Dendritic cell treated with granulocyte-macrophage colony-stimulating factor and Interleukin-4, amounts not matched to agents 40 ng/mL and 50 ng/mL, for 4 days (primary cell): Measurements from ENCODE around the gene AQP12A.
"Not testable (repeated sequence)": the region's sequence is repeated elsewhere in the genome, so short reads cannot be mapped to it uniquely, and the experiment has no call there.

Source experiments
- H3K27ac Mint-ChIP-seq: one replicate; pipeline ENCODE4 v1.8.0; 2022; ENCODE audit warnings: mild to moderate bottlenecking, mixed read lengths
- H3K27me3 Mint-ChIP-seq: one replicate; pipeline ENCODE4 v1.8.0; 2022; ENCODE audit warnings: mild to moderate bottlenecking, mixed read lengths
- H3K36me3 Mint-ChIP-seq: one replicate; pipeline ENCODE4 v1.8.0; 2022; ENCODE audit warnings: low read depth, mixed read lengths
- H3K4me1 Mint-ChIP-seq: one replicate; pipeline ENCODE4 v1.8.0; 2022; ENCODE audit warnings: low read depth, mixed read lengths
- H3K4me3 Mint-ChIP-seq: one replicate; pipeline ENCODE4 v1.8.0; 2022; ENCODE audit warnings: mild to moderate bottlenecking, moderate library complexity, mixed read lengths
- H3K9me3 Mint-ChIP-seq: one replicate; pipeline ENCODE4 v1.8.0; 2022; ENCODE audit warnings: mixed read lengths
- intact Hi-C: fragments of 100-400 bp; cut with micrococcal nuclease; formaldehyde crosslinking; loops from one replicate; pipeline ENCODE4 v1.15.0; 2022

Gene AQP12A

GRCh38 chr2:240672701-240673190 lies 18.9 kb upstream of the AQP12A start:
- Mint-ChIP-seq H3K27ac (no peak overlapping the region), H3K9me3 (no peaks in the 10 kb centered on the region), H3K4me3 (no peak overlapping the region), H3K27me3 (peaks cover 50% of the 10 kb centered on the region), H3K36me3 (no peaks in the 10 kb centered on the region), H3K4me1 (peaks cover 5% of the 10 kb centered on the region)
- intact Hi-C loops = no loop called here

DNA sequence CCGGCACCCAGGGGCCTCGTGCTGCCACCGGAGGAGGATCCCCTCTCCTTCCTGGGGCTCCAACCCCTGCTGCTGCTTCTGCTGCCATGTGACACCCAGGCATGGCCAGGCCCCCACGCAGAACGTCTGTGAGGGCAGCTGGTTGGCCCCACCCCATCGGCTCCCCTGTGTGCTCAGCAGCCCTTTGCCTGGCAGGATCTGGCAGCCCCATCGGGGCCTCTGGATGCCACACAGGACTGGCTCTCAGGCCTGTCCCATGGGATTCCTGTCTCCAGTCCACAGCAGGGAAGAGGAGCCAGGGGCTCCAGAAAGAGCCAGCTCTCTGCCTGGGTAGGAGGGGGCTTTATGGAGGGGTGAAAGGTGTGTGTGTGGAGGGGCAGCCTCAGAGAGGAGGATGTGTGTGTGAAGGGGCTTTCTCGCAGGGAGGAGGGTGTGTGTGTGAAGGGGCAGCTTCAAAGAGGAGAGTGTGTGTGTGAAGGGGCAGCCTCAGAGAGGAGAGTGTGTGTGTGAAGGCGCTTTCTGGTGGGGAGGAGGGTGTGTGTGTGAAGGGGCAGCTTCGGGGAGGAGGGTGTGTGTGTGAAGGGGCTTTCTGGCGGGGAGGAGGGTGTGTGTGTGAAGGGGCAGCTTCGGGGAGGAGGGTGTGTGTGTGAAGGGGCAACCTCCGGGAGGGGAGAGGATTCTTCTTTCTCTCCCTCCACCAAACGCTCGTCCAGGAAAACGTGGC lies 17.0 kb upstream of the AQP12A start:
- H3K9me3 Mint-ChIP-seq, H3K36me3 Mint-ChIP-seq, intact Hi-C loops, H3K4me3 Mint-ChIP-seq, H3K4me1 Mint-ChIP-seq: not testable (repeated sequence)
- Mint-ChIP-seq H3K27me3 (peaks cover 46% of the 10 kb centered on the region), H3K27ac (peak overlapping the region; percentile 10)

DNA sequence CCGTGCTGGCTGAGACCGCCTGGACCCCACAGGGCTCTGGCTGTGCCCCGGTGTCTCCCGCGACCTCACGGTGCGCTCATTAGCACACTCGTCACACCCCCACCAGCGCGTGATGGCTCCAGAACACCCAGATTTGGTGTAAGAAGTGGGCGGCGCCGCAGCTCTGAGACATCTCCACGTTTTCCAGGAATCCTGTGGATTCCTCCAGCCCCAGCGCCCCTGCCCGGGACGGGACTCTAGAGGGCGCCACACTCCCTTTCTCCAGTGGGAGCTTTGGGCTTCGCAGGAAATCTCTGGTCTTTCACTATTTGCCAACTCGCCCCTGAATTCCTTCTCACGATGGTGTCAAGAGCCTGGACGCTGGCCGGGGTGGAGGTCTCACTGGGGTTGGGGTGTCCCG lies 16.3 kb upstream of the AQP12A start:
- peaks cover 40% of the 10 kb centered on the region for H3K27me3 Mint-ChIP-seq
- H3K4me1 Mint-ChIP-seq, H3K27ac Mint-ChIP-seq, H3K36me3 Mint-ChIP-seq, H3K9me3 Mint-ChIP-seq, H3K4me3 Mint-ChIP-seq, intact Hi-C loops: not testable (repeated sequence)

- H3K9me3 Mint-ChIP-seq, H3K36me3 Mint-ChIP-seq, H3K4me1 Mint-ChIP-seq, intact Hi-C loops, H3K4me3 Mint-ChIP-seq, H3K27ac Mint-ChIP-seq: not testable (repeated sequence)
- peaks cover 18% of the 10 kb centered on the region for H3K27me3 Mint-ChIP-seq
Measured at GRCh38 chr2:240678043-240678442, 13.6 kb upstream of the AQP12A start.

DNA sequence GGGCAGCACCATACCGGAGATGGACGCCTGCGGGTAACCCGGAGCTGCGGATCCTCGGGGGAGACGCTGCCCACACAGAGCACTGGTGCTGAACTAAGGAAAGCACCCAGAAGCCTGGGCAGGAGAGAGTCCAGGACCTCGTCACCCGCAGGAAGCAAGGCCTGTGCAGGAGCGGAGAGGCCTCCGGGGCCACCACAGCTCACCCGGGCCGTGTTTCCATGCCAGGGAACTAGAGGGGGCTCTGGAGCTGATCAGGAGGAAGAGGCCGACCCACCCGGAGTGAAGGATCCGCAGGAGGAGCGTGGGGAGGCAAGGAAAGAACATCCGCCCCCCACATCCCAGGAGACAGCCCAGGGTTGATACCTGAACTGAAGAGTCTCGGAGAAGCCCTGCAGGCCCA lies 12.8 kb upstream of the AQP12A start:
- peaks cover 12% of the 10 kb centered on the region for H3K27me3 Mint-ChIP-seq
- intact Hi-C loops, H3K4me3 Mint-ChIP-seq, H3K9me3 Mint-ChIP-seq, H3K4me1 Mint-ChIP-seq, H3K36me3 Mint-ChIP-seq, H3K27ac Mint-ChIP-seq: not testable (repeated sequence)

GRCh38 chr2:240680185-240680584 lies 11.5 kb upstream of the AQP12A start:
- H3K4me3 Mint-ChIP-seq, intact Hi-C loops, H3K27ac Mint-ChIP-seq, H3K4me1 Mint-ChIP-seq, H3K9me3 Mint-ChIP-seq, H3K36me3 Mint-ChIP-seq: not testable (repeated sequence)
- peaks cover 10% of the 10 kb centered on the region for H3K27me3 Mint-ChIP-seq

DNA sequence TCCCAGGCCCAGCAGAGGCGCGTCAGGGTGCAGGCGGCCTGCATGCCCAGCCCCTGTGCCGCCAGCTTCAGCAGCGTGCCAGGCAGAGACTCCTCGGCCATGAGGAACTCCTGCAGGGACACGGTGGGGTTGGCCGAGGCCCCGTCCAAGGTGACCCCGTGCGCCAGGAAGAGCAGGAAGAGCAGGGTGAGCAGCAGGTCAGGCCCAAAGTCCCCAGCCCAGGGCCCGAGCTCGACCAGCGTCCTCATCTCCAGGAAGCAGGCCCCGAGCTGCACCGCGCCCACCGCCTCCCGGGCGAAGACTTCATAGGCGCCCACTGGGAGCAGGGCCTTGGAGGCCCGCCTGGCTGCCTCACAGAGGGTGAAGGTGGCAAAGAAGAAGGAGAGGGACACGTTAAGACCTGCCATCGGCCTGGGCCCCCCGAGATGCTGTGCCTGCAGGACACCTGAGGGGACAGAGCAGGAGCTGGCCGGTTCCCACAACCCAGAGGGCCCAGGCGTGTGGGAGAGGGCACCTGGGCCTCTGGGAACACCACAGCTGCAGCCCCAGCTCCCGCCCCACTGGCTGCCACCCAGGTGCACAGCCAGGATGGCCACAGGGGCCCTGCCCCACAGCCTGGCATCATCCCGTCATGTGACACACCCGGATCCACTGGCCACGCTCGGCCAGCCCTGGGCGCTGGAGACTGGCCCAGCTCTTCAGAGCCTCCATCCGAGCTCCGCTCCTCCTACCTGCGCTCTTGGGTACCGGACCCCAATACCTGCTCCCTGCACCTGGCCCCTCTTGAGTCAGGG lies 9.0 kb upstream of the AQP12A start, which contains the start of gene AQP12B:
Gene AQP12B, minus strand, starts transcription at position 455 of the 794 bp plus-strand sequence. Its CDS starts 48 bp downstream, at position 407.
- H3K27ac Mint-ChIP-seq, H3K4me3 Mint-ChIP-seq, intact Hi-C loops, H3K9me3 Mint-ChIP-seq, H3K36me3 Mint-ChIP-seq, H3K27me3 Mint-ChIP-seq: not testable (repeated sequence)
- H3K4me1 Mint-ChIP-seq = peaks cover 17% of the 10 kb centered on the region

DNA sequence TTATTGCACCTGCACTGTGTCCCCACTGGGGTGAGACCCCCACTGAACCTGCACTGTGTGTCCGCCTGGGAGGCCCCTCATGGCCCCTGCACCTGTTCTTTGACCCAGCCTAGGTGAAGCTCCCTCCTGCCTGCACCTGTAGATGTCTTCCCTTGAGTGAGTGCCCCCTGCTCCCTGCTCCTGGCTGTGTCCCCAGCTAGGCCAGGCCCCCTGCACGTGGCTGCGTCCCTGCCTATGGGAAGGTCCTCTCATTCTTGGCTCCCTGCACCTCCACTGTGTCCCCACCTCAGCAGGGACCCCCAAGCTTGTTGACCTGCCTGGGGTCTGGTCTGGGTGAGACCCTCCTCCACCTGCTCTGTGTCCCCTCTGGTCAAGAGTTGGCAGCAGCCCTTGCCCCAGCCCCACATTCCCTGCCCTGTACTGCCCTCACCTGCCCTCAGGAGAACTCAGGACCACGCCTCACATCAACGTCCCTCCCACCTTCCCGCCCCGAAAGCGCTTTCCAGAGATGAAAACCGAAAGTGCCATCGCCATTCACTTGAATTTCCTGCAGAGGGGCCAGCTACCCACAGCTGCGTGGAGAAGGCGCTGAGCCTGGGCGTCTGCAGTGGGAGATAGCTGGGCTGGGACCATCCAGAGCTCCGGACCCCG lies 8.2 kb upstream of the AQP12A start:
- H3K27ac Mint-ChIP-seq, H3K36me3 Mint-ChIP-seq, H3K4me3 Mint-ChIP-seq, intact Hi-C loops, H3K27me3 Mint-ChIP-seq, H3K9me3 Mint-ChIP-seq: not testable (repeated sequence)
- H3K4me1 Mint-ChIP-seq = peaks cover 17% of the 10 kb centered on the region

DNA sequence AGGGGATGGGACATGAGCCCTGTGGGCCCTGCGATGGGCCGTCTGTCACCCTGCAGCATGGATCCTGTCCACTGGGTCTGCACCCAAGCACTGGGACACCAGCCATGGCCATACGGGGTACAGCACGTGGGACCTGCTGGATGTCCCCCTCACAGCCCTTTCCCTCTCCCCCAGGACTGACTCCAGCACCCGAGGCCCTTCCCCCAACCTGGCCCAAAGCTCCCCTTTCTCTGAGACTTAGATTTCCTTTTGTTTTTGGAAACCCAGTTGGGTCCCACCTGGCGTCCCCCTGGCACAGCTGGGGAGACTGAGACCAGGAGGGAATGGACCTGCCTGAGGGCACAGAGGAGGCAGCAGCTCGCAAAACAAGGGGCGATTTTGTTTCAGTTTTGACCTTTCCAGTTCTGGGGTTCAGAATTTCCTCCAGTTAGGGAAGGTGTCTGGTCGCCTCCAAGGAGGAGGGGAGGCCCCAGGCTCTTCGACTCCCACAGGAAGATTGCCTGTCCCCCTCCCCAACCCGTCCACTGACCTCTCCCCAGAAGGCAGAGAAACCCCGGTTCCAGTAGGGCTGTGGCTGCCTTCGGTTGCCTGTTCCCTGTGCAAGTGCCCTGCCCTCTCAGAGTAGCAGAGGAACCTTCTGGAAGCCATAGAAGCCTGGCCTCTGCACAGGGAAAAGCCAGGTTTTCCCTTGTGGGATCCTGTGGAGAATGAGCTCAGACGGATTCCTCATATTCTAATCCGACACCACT lies 7.5 kb upstream of the AQP12A start:
- not testable (repeated sequence) for H3K9me3 Mint-ChIP-seq

DNA sequence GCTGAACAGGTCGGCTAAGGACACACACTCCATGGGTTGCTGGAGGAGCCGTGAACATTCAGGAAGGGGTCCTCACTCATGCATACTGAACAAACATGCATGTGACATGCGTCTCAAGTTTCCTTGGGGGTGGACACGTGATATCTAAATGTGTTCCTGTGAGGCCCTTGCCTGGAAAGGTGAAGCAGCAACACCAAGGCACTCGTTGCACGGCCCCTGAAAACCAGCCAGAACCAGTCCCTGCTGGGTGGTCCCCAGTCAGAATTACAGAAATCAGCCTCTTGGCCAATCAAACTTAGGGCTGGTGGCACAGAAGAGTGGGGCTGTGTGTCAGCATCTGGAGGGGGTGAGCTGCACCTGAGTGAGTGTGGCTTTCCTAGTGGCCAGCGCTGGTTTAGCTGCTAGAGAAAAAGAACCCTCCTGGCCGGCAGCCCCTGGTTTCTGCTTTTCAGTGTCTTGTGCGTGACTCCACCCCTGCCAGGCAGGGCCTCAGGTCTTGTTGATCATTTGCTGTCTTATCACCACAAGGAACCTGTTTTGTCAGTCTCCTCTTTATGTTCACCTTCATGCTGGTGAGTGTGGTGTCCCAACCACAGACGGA lies 5.8 kb upstream of the AQP12A start:
- Mint-ChIP-seq H3K27me3 (peaks cover 11% of the 10 kb centered on the region), H3K27ac (no peak overlapping the region), H3K4me3 (no peak overlapping the region), H3K9me3 (no peaks in the 10 kb centered on the region), H3K4me1 (peaks cover 17% of the 10 kb centered on the region), H3K36me3 (no peaks in the 10 kb centered on the region)
- intact Hi-C loops = no loop called here

More for the DNA sequence above, 7.5 kb upstream of the AQP12A start:
- H3K27me3 Mint-ChIP-seq, H3K4me3 Mint-ChIP-seq, intact Hi-C loops, H3K27ac Mint-ChIP-seq, H3K36me3 Mint-ChIP-seq: not testable (repeated sequence)
- H3K4me1 Mint-ChIP-seq = peaks cover 17% of the 10 kb centered on the region

GRCh38 chr2:240686460-240686859 lies 5.2 kb upstream of the AQP12A start:
- Mint-ChIP-seq H3K9me3 (no peaks in the 10 kb centered on the region), H3K27ac (no peak overlapping the region), H3K4me1 (peaks cover 17% of the 10 kb centered on the region), H3K36me3 (no peaks in the 10 kb centered on the region), H3K27me3 (peaks cover 11% of the 10 kb centered on the region), H3K4me3 (no peak overlapping the region)
- intact Hi-C loops = no loop called here

GRCh38 chr2:240687045-240687740 lies 4.5 kb upstream of the AQP12A start:
- intact Hi-C loops = no loop called here
- H3K36me3 Mint-ChIP-seq = no peaks in the 10 kb centered on the region
- no peak overlapping the region for H3K4me3 Mint-ChIP-seq
- no peaks in the 10 kb centered on the region for H3K9me3 Mint-ChIP-seq
- H3K4me1 Mint-ChIP-seq = peaks cover 17% of the 10 kb centered on the region
- H3K27ac Mint-ChIP-seq = no peak overlapping the region
- peaks cover 11% of the 10 kb centered on the region for H3K27me3 Mint-ChIP-seq
